IMR-90 (cell line): ENCODE measurements around the gene RMND5B.

ENCODE experiments used
- BHLHE40 ChIP-seq: fragments of 150-350 bp; IDR thresholded peaks from 2 replicates; pipeline ENCODE4 v1.6.1; 2016; ENCODE audit warnings: mild to moderate bottlenecking, low read depth, low read length
- CEBPB ChIP-seq: IDR thresholded peaks from 2 replicates; pipeline ENCODE4 v1.6.1; 2012; ENCODE audit warnings: low read depth, low read length, improper control_type of control experiment
- CHD1 ChIP-seq: IDR thresholded peaks from 2 replicates; pipeline ENCODE4 v1.6.1; 2012; ENCODE audit warnings: low read depth, low read length, improper control_type of control experiment
- CTCF ChIP-seq: conservative IDR thresholded peaks from 2 replicates; pipeline ENCODE4 v1.5.1; 2012; ENCODE audit warnings: mild to moderate bottlenecking, low read depth, low read length, improper control_type of control experiment
- ELK1 ChIP-seq: fragments of 150-350 bp; IDR thresholded peaks from 2 replicates; pipeline ENCODE4 v1.6.1; 2016; ENCODE audit warnings: low read depth, mild to moderate bottlenecking, low read length, moderate library complexity, borderline replicate concordance
- FOS ChIP-seq: fragments of 150-350 bp; IDR thresholded peaks from 2 replicates; pipeline ENCODE4 v1.6.1; 2016; ENCODE audit warnings: low read depth, low read length
- MAFK ChIP-seq: IDR thresholded peaks from 2 replicates; pipeline ENCODE4 v1.6.1; 2012; ENCODE audit warnings: low read depth, low read length, improper control_type of control experiment
- MAZ ChIP-seq: IDR thresholded peaks from 2 replicates; pipeline ENCODE4 v1.6.1; 2012; ENCODE audit warnings: low read depth, mild to moderate bottlenecking, low read length, improper control_type of control experiment, moderate library complexity, borderline replicate concordance
- MXI1 ChIP-seq: IDR thresholded peaks from 2 replicates; pipeline ENCODE4 v1.6.1; 2012; ENCODE audit warnings: low read depth, mild to moderate bottlenecking, low read length, moderate library complexity, borderline replicate concordance
- POLR2A ChIP-seq: IDR thresholded peaks from 2 replicates; pipeline ENCODE4 v1.6.1; 2012; ENCODE audit warnings: mild to moderate bottlenecking, low read depth, low read length
- RAD21 ChIP-seq: IDR thresholded peaks from 2 replicates; pipeline ENCODE4 v1.6.1; 2012; ENCODE audit warnings: low read length, improper control_type of control experiment
- RFX5 ChIP-seq: IDR thresholded peaks from 2 replicates; pipeline ENCODE4 v1.8.0; 2012; ENCODE audit warnings: low read depth, mild to moderate bottlenecking, low read length, moderate library complexity
- USF2 ChIP-seq: fragments of 150-350 bp; IDR thresholded peaks from 2 replicates; pipeline ENCODE4 v1.6.1; 2017; ENCODE audit warnings: mild to moderate bottlenecking, antibody characterized with exemption, low read length, low read depth

- TF ChIP-seq CTCF = peak; percentile 95
- no peak for TF ChIP-seq USF2
- no peak for TF ChIP-seq CHD1
- TF ChIP-seq MAFK = no peak
- TF ChIP-seq BHLHE40 = no peak
- no peak for TF ChIP-seq POLR2A
- TF ChIP-seq CEBPB = no peak
- peak; percentile 95 for TF ChIP-seq RAD21
- TF ChIP-seq MXI1 = peak; percentile 41; the same call in 1 of the 2 replicates
- peak; percentile 46; the same call in 1 of the 2 replicates for TF ChIP-seq MAZ
- no peak for TF ChIP-seq FOS
- TF ChIP-seq RFX5 = no peak
- no peak for TF ChIP-seq ELK1
These were observed 33.2 kb downstream of the RMND5B start for GRCh38 chr5:178163772-178164735.
